Esophagus squamous epithelium (tissue), 4 donors: ENCODE results near the gene ARSJ.

ENCODE experiments used
- CTCF ChIP-seq, 6 experiments: fragments of 450-650 bp in 4 of 6; fragments of 200-600 bp in 2 of 6; sonication (generic) in 2 of 6; IDR thresholded peaks; one replicate each; pipeline ENCODE4 v1.5.1; 2016 to 2019; ENCODE audit warnings: antibody characterized with exemption in 6 of 6, mild to moderate bottlenecking in 4 of 6, moderate library complexity in 4 of 6
- POLR2A ChIP-seq, 4 donors: fragments of 450-650 bp; IDR thresholded peaks; one replicate each; pipeline ENCODE4 v1.6.1; 2017; ENCODE audit warnings: antibody characterized with exemption in 4 of 4, mild to moderate bottlenecking in 4 of 4, moderate library complexity in 3 of 4

DNA sequence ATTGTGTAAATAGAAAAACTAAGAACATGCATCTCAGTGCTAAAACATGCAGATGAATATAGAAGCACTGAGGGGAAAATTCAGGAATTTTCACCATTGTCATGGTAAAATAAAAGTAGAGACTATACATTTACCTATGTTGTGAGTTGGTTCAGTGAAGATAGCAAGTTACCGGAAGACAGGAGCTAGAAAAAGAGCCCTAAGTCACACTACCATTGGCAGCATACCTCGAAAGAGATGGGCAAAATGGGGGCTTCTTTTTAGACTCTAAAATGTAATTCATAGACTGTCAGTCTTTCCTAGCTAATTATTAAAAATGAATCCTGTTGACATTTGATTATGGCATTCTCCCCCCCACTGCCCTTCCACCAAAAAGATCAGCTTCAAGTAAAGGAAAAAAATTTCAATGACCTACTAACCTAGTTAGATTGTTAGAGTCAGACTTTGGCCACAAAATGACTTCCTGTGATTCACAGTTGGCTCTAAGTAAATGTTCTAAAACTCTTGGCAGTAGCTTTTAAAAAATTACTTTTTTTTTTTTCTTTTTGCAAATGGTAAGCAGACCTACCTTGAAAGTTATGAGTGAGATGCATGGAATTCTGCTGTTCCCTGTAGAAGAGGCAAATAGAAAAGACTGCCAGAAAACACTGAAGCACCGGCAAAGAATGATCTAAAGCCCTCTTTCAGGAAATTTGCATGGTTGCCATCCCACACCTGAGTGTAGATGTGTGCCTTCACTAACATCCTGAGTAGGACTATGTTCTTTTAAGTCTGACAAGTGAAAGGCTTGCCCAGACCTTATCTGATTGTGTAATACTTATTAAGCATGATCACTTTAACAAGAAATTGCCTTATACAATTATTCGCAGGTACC lies 26.4 kb upstream of the ARSJ start:
- TF ChIP-seq CTCF (IDR thresholded peaks at IDR 0.05) (no peak), POLR2A (IDR thresholded peaks at IDR 0.05) (no peak)
